SU-DHL-6 (cell line): ENCODE results near the gene AANAT.

Source experiments
- H2AFZ ChIP-seq: fragments of 200-600 bp; sonication (generic); 2 replicates; pipeline ENCODE4 v1.6.1; 2014; ENCODE audit warnings: low read depth, mild to moderate bottlenecking, moderate library complexity, mixed read lengths, antibody characterized with exemption, low read length; ENCODE audit not compliant: severe bottlenecking
- H3F3A ChIP-seq: fragments of 200-600 bp; shearing (Covaris generic); 2 replicates; pipeline ENCODE4 v1.6.0; 2016; ENCODE audit warnings: antibody characterized with exemption, mild to moderate bottlenecking; ENCODE audit not compliant: insufficient read depth
- H3K27ac ChIP-seq: fragments of 200-600 bp; sonication (generic); 2 replicates; pipeline ENCODE4 v1.5.1; 2016; ENCODE audit warnings: low read depth, mild to moderate bottlenecking, low read length, moderate library complexity, mixed read lengths
- H3K27me3 ChIP-seq: fragments of 200-600 bp; sonication (generic), shearing (Covaris generic); 2 replicates; pipeline ENCODE4 v1.6.0; 2014; ENCODE audit warnings: mild to moderate bottlenecking, low read length
- H3K36me3 ChIP-seq: fragments of 200-600 bp; sonication (generic); 2 replicates; pipeline ENCODE4 v1.6.1; 2014; ENCODE audit warnings: mild to moderate bottlenecking, low read length, mixed read lengths
- H3K4me2 ChIP-seq: fragments of 300-600, 200-600 bp; shearing (Covaris generic), sonication (generic); 2 replicates; pipeline ENCODE4 v1.6.0; 2014; ENCODE audit warnings: low read length, low read depth, mild to moderate bottlenecking; ENCODE audit not compliant: poor library complexity, severe bottlenecking
- H3K4me3 ChIP-seq: fragments of 200-600 bp; sonication (generic); 2 replicates; pipeline ENCODE4 v1.5.1; 2014; ENCODE audit warnings: antibody characterized with exemption, low read length, mild to moderate bottlenecking, mixed read lengths; ENCODE audit not compliant: insufficient read depth, poor library complexity, severe bottlenecking
- H3K79me2 ChIP-seq: fragments of 200-600 bp; sonication (generic); 2 replicates; pipeline ENCODE4 v1.6.1; 2014; ENCODE audit warnings: mild to moderate bottlenecking, low read length, moderate library complexity; ENCODE audit not compliant: insufficient read depth
- H3K9ac ChIP-seq: fragments of 200-600 bp; sonication (generic); 2 replicates; pipeline ENCODE4 v1.7.0; 2014; ENCODE audit warnings: mild to moderate bottlenecking, low read length
- H3K9me2 ChIP-seq: fragments of 200-600 bp; sonication (generic); replicated peaks from 2 replicates; pipeline ENCODE4 v1.6.1; 2014; ENCODE audit warnings: low read length; ENCODE audit not compliant: insufficient read depth
- H3K9me3 ChIP-seq: fragments of 200-600 bp; sonication (generic); 2 replicates; pipeline ENCODE4 v1.6.1; 2014; ENCODE audit warnings: low read length, mixed read lengths; ENCODE audit not compliant: insufficient read depth
- H4K20me1 ChIP-seq: fragments of 200-600 bp; sonication (generic); 2 replicates; pipeline ENCODE4 v1.6.1; 2014; ENCODE audit warnings: low read depth, mild to moderate bottlenecking, antibody characterized with exemption, low read length, moderate library complexity, mixed read lengths
- CTCF ChIP-seq: fragments of 200-600 bp; sonication (generic); IDR thresholded peaks from one replicate; pipeline ENCODE4 v1.5.1; 2017; ENCODE audit warnings: antibody characterized with exemption, mild to moderate bottlenecking, low read length, moderate library complexity; ENCODE audit not compliant: insufficient read depth, poor library complexity, severe bottlenecking
- EZH2phosphoT487 ChIP-seq: fragments of 200-600 bp; sonication (generic), shearing (Covaris generic); conservative IDR thresholded peaks from 2 replicates; pipeline ENCODE4 v1.6.1; 2018; ENCODE audit warnings: mild to moderate bottlenecking, antibody characterized with exemption, low read length, moderate library complexity, mixed read lengths

AANAT gene

DNA sequence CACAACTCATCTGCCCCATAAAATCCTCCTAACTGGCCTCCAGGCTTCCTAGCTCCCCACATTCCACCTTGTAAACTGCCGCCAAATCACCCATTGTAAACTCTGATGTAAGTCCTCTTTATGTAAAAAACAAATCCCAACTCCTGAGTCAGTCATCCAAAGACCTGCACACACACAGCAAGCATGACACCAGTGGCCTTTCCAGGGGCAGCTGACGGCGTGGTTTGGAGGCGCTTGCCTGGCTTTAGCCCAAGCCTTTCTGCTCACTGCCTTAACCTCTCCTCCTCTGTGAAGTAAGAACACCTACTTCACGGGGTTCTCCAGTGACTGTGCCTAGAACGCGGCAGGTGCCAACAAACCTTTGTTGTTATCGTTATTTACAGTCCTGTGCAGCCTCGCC, 28.5 kb upstream of the AANAT start:
- H3K79me2 ChIP-seq = peaks cover 11% of the 10 kb centered on the region; the same call in 1 of the 2 replicates
- no peak for TF ChIP-seq EZH2phosphoT487
- no peak for TF ChIP-seq CTCF
- H3K36me3 ChIP-seq = no peaks in the 10 kb centered on the region
- no peaks in the 10 kb centered on the region for H3K27me3 ChIP-seq
- no peaks in the 10 kb centered on the region for H3F3A ChIP-seq
- H3K9ac ChIP-seq = no peak overlapping the region
- H4K20me1 ChIP-seq = no peaks in the 10 kb centered on the region
- H2AFZ ChIP-seq = no peak overlapping the region
- no peaks in the 10 kb centered on the region for H3K9me2 ChIP-seq
- H3K4me3 ChIP-seq = no peak overlapping the region
- H3K27ac ChIP-seq = no peak overlapping the region
- no peak overlapping the region for H3K4me2 ChIP-seq
- no peaks in the 10 kb centered on the region for H3K9me3 ChIP-seq

DNA sequence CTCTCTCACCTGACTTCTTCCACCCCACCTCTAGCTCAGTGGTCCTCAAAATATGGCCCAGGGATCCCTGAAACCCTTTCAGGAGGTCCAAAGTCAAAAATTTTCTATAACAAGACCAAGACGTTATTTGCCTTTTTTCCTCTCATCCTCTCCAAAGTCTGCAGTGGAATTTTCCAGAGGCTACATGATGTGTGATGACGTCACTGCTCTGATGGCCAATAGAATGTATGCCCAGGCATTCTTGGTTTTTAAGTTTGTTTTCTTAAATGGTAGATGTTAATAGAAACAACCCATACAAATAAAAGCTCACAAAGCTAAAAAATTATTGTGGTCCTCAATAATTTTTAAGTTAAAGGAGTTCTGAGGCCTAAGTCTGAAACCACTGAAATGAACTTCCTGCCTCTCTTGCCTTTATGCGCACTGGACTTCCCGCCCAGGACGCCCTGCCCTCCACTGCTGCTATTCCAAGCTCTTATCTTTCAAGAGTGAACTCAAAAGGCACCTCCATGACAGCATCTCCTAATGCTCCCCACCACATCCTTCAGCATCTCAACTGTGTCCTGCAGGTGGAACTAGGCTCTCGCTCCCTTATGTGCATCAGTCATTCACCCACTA, 28.0 kb upstream of the AANAT start:
- Histone ChIP-seq H3K4me3 (no peak overlapping the region), H3K27me3 (no peaks in the 10 kb centered on the region), H3K9me2 (no peaks in the 10 kb centered on the region), H3F3A (no peaks in the 10 kb centered on the region), H3K79me2 (peaks cover 11% of the 10 kb centered on the region; the same call in 1 of the 2 replicates), H3K36me3 (no peaks in the 10 kb centered on the region), H3K9ac (no peak overlapping the region), H2AFZ (no peak overlapping the region), H3K27ac (no peak overlapping the region), H4K20me1 (no peaks in the 10 kb centered on the region), H3K4me2 (no peak overlapping the region), H3K9me3 (no peaks in the 10 kb centered on the region)
- no peak for TF ChIP-seq CTCF
- TF ChIP-seq EZH2phosphoT487 = no peak

- Histone ChIP-seq H3K4me2 (no peak overlapping the region), H3K79me2 (peaks cover 21% of the 10 kb centered on the region; the same call in 1 of the 2 replicates), H3F3A (no peaks in the 10 kb centered on the region), H2AFZ (no peak overlapping the region), H4K20me1 (no peaks in the 10 kb centered on the region; the same call in 1 of the 2 replicates), H3K27ac (no peak overlapping the region), H3K27me3 (no peaks in the 10 kb centered on the region), H3K9ac (no peak overlapping the region), H3K9me2 (no peaks in the 10 kb centered on the region), H3K4me3 (no peak overlapping the region), H3K9me3 (no peaks in the 10 kb centered on the region), H3K36me3 (no peaks in the 10 kb centered on the region)
- TF ChIP-seq CTCF (no peak), EZH2phosphoT487 (no peak)
These were observed 26.5 kb upstream of the AANAT start for GRCh38 chr17:76440751-76441362.
